ENCODE results near the gene GNLY. TPM values are rescaled to one million over a fixed set of nuclear protein-coding genes. Genes with fewer than 3 reads are reported as not detected.
A peak's percentile ranks its signal among the peaks of the same experiment; 100 is the strongest.

GNLY gene
- total RNA-seq, 1 donor from 2014 or later: 3.2 TPM

DNA sequence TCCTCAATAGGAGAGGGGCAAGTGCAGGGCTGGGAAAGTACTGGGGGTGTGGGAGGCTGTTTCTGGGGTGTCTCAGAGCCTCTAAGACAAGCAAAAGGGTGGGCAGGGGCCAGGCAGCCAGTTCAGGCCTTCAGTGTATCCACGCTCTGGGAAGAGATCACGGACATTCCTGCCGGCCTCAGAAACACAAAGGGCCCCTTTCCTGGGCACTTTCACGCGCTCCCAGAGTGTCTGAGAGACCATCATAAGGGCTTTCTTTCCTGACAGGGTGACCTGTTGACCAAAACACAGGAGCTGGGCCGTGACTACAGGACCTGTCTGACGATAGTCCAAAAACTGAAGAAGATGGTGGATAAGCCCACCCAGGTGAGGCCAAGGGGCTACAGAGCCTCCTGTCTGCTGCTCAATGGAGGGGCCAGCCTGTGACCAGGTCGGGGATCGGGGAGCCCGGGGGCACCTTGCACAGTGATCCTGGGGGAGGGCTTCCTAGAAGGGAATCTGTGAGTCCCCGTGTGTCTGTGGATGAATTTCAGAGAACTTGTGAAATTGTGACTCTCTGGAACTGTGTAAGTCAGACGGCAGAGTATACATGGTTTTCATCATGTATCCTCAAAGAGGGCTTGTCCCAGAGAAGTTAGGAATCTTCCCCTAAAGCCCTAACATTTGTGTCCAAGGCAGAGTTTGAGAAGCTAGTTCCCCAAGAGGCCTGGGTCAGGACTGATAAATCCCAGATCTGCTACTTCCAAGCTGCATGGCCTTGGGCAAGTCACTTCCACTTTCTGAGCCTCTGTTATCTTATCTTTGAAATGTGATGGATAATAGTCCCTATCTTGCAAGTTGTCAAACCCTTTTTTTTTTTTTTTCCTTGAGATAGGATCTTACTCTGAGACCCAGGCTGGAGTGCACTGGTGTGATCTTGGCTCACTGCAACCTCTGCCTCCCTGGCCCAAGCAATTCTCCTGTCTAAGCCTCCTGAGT is 1.8 kb downstream of the GNLY start:
- H3K4me3 ChIP-seq: no peak overlapping the region
- H3K9me3 ChIP-seq: no peaks in the 10 kb centered on the region
- H3K27me3 ChIP-seq: no peaks in the 10 kb centered on the region
- intact Hi-C loops (cut with DNase I): no loop called here
- no peak for TF ChIP-seq POLR2A (IDR thresholded peaks at IDR 0.05)
- TF ChIP-seq, protein P1, sequence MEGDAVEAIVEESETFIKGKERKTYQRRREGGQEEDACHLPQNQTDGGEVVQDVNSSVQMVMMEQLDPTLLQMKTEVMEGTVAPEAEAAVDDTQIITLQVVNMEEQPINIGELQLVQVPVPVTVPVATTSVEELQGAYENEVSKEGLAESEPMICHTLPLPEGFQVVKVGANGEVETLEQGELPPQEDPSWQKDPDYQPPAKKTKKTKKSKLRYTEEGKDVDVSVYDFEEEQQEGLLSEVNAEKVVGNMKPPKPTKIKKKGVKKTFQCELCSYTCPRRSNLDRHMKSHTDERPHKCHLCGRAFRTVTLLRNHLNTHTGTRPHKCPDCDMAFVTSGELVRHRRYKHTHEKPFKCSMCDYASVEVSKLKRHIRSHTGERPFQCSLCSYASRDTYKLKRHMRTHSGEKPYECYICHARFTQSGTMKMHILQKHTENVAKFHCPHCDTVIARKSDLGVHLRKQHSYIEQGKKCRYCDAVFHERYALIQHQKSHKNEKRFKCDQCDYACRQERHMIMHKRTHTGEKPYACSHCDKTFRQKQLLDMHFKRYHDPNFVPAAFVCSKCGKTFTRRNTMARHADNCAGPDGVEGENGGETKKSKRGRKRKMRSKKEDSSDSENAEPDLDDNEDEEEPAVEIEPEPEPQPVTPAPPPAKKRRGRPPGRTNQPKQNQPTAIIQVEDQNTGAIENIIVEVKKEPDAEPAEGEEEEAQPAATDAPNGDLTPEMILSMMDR (IDR thresholded peaks at IDR 0.05): no peak
- no peak for TF ChIP-seq POLR2AphosphoS5 (IDR thresholded peaks at IDR 0.05; ENCODE audit: insufficient read depth in 1 of 2, low read depth in 1 of 2)
- no peaks in the 10 kb centered on the region for H3K36me3 ChIP-seq
- no peak overlapping the region for H3K27ac ChIP-seq
- H3K4me1 ChIP-seq: no peaks in the 10 kb centered on the region
- no peak for DNase-seq (ENCODE audit: extremely low spot score in 2 of 2)

DNA sequence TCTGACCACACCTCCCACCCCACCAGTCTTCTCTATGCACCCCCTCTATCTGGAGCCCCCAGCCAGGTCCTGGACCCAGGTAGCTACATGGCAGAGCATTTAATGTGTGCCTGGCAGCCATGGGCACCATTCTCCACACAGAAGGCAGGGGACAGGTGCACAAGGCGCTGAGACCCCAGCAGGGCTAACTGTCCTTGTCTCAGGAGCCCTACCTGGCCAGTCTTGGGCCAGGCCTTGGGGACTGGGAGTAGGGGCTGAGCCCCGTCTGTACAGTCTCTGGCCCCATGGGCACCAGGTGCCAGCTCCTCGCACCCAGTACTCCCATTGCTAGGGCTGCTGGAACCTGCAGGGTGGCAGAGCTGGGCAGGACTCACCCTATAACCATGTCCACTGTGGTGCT is 2.9 kb downstream of the GNLY start:
- Histone ChIP-seq H3K27ac (no peak overlapping the region), H3K27me3 (no peaks in the 10 kb centered on the region), H3K4me3 (no peak overlapping the region), H3K36me3 (no peaks in the 10 kb centered on the region), H3K9me3 (no peaks in the 10 kb centered on the region), H3K4me1 (no peaks in the 10 kb centered on the region)
- intact Hi-C loops (cut with DNase I): no loop called here
- no peak for TF ChIP-seq POLR2AphosphoS5 (IDR thresholded peaks at IDR 0.05; ENCODE audit: insufficient read depth in 1 of 2, low read depth in 1 of 2)
- TF ChIP-seq POLR2A (IDR thresholded peaks at IDR 0.05): no peak
- TF ChIP-seq, protein P1 (IDR thresholded peaks at IDR 0.05): no peak
- DNase-seq (ENCODE audit: extremely low spot score in 2 of 2): peak in 1 of 2 donors; percentile 82

DNA sequence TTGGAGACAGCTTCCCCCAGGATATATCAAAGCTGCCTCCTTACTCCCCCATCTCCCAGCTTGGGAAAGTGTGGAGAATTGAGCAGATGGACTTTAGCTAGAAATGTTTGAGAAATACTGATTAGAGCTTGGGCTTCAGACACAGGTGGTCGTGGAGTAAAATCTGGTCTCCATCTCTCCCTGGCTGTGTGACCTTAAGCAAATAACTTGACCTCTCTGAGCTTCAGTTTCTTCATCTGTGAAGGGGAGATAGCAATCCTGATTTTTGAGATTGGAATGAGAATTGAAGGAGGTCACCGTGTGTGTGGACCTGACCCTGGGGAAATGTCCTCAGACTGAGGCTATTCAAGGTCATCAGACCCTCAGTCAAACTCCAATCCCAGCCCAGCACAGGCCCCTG is 3.6 kb downstream of the GNLY start:
- Histone ChIP-seq H3K36me3 (no peaks in the 10 kb centered on the region), H3K4me1 (no peaks in the 10 kb centered on the region), H3K27me3 (no peaks in the 10 kb centered on the region), H3K4me3 (no peak overlapping the region), H3K27ac (no peak overlapping the region), H3K9me3 (no peaks in the 10 kb centered on the region)
- TF ChIP-seq, protein P1 (IDR thresholded peaks at IDR 0.05): no peak
- intact Hi-C loops (cut with DNase I): no loop called here
- DNase-seq (ENCODE audit: extremely low spot score in 2 of 2): no peak

DNA sequence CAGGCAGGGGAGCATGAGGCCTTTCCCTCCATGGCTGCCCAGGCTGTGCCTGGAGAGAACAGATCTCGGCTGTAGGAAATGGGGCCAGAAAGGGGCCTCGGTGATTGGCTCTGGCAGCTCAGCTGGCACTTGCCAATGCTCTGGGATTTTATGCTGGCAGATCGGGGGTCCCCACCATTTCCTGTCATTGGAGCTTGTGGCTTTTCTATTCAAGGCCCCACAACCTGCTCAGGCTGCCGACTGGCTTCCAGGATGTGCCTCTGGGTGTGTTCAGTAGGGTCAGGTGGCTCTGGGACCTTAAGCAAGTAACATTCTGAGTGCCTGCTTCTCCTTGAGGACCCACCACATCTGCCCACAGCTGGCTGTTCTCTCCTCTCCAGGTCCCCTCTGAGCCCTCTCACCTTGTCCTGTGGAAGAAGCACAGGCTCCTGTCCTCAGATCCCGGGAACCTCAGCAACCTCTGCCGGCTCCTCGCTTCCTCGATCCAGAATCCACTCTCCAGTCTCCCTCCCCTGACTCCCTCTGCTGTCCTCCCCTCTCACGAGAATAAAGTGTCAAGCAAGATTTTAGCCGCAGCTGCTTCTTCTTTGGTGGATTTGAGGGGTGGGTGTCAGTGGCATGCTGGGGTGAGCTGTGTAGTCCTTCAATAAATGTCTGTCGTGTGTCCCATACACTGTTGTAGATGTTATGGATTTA is 4.2 kb downstream of the GNLY start:
- Histone ChIP-seq H3K4me3 (no peak overlapping the region), H3K27ac (no peak overlapping the region), H3K9me3 (no peaks in the 10 kb centered on the region), H3K27me3 (no peaks in the 10 kb centered on the region), H3K36me3 (no peaks in the 10 kb centered on the region), H3K4me1 (no peaks in the 10 kb centered on the region)
- TF ChIP-seq POLR2A (IDR thresholded peaks at IDR 0.05) (no peak), POLR2AphosphoS5 (IDR thresholded peaks at IDR 0.05; ENCODE audit: insufficient read depth in 1 of 2, low read depth in 1 of 2) (no peak)
- TF ChIP-seq, protein P1 (IDR thresholded peaks at IDR 0.05): no peak
- DNase-seq (ENCODE audit: extremely low spot score in 2 of 2): peak in 1 of 2 donors; percentile 74
- intact Hi-C loops (cut with DNase I): no loop called here

DNA sequence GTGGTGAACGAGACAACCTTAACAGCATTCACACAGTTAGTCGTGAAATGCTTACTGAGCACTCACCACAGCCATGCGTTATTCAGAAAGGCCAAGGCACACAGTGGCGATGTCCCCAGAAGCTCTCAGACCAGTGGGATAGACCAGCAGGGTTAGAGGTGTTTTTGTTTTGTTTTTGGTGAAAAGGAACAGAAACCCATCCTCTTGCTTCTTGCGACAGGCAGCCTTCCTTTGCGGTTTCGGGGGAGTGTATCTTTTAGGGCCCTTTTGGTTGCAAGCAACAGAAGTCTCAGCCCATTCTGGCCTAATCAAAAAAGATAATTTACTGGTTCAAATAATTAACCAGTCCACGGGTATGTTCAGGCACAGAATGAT is 4.7 kb downstream of the GNLY start:
- Histone ChIP-seq H3K27ac (no peak overlapping the region), H3K9me3 (no peaks in the 10 kb centered on the region)
- TF ChIP-seq POLR2A (IDR thresholded peaks at IDR 0.05): no peak
- TF ChIP-seq, protein P1 (IDR thresholded peaks at IDR 0.05): no peak
- no peak for TF ChIP-seq POLR2AphosphoS5 (IDR thresholded peaks at IDR 0.05; ENCODE audit: insufficient read depth in 1 of 2, low read depth in 1 of 2)

More for the DNA sequence above, 4.7 kb downstream of the GNLY start:
- no peaks in the 10 kb centered on the region for H3K36me3 ChIP-seq
- H3K27me3 ChIP-seq: no peaks in the 10 kb centered on the region
- intact Hi-C loops (cut with DNase I): no loop called here
- no peak for DNase-seq (ENCODE audit: extremely low spot score in 2 of 2)
- H3K4me1 ChIP-seq: no peaks in the 10 kb centered on the region
- no peak overlapping the region for H3K4me3 ChIP-seq

All from vagina (tissue), 2 donors.